HL-60/S4 treated with retinoic acid at 250 ng/mL for 4 days and 3 days (cell line): Measurements from ENCODE around the gene TMEM156.
"Not testable (repeated sequence)": the region's sequence is repeated elsewhere in the genome, so short reads cannot be mapped to it uniquely, and the experiment has no call there.

Experiments used
- in situ Hi-C: fragments of 300-500 bp; cut with MboI; formaldehyde crosslinking; loops from 2 replicates; pipeline ENCODE4 v1.7.0; 2022; ENCODE audit warnings: low sequenced_read_pairs

Gene TMEM156

DNA sequence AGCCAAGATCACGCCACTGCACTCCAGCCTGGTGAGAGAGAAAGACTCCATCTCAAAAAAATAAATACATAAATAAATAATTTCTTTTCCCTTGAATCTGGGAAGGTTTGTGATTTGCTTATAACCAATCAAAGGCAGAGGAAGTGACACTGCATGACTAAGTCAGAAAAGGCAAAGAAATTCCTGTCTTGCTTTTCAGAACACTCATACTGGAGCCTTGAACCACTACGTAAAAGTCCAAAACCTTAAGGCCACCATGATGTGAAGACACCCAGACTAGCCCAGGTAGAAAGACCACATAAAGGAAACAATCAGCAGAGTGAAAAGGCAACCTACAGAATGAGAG, 36.6 kb downstream of the TMEM156 start:
- in situ Hi-C loops = no loop called here

DNA sequence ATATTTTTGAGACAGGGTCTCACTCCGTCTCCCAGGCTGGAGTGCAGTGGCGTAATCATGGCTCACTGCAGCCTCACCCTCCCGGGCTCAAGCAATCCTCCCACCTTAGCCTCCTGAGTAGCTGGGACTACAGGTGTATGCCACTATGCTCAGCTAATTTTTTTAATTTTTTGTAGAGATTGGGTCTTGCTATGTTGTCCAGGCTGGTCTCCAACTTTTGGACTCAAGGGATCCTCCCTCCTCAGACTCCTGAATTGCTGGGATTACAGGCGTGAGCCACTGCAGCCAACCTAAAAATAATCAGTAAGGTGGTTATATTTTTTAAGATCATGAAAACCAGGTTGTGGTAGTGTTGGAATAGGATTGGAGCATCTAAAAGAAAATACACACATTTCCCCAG, 38.1 kb downstream of the TMEM156 start:
- in situ Hi-C loops = no loop called here

DNA sequence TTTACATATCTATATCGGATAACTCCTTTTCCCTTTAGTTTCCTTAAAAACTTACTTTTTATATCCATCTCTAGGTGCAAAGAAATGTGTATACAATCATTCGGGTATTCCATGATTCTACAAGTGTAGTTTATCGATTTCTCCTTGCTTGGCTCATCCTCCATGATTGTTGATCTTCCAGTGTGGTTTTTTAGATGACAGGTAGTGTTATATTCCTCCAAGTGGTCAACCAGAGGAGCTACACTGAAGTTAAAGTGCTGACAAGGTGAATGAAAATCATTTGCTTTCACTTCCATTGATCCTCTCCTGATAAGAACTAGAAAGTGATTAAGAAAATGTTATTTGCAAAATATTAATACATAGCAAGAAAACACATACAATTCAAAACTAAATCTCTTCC, 38.5 kb downstream of the TMEM156 start:
- in situ Hi-C loops = no loop called here

DNA sequence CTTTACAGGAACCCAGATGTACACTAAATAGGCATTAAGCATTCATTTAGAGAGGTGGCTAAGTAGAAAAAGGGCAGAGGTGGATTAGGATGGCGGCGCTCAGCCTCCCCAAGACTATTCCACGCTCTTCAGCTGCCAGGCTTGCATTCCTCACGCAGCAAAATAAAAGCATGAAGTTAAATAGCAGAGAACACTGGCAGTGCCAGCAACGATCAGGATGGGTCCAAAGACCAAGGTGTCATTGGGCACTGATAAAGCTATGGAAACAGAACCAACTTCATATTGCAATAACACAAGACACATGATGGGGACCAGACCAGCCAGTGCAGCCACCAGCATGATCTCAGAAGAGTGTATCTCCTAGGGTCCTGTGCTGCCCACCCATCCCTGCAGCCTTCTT, 42.0 kb downstream of the TMEM156 start:
- in situ Hi-C loops = no loop called here

DNA sequence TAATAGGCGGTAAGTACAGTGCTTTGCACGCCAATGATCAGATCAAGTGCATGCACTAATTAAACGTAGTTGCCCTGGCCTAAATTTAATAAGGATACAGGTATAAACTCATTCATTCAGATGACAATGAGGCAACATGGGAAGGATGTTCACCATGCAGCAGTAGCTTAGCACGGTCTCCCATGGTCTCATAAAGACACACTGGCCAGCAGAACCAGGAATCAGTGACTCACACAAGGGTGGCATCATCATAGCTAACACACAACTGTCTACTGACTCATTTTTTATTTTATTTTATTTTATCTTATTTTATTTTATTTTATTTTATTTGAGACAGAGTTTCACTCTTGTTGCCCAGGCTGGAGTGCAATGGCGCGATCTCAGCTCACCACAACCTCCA, 42.7 kb downstream of the TMEM156 start:
- in situ Hi-C loops = no loop called here

DNA sequence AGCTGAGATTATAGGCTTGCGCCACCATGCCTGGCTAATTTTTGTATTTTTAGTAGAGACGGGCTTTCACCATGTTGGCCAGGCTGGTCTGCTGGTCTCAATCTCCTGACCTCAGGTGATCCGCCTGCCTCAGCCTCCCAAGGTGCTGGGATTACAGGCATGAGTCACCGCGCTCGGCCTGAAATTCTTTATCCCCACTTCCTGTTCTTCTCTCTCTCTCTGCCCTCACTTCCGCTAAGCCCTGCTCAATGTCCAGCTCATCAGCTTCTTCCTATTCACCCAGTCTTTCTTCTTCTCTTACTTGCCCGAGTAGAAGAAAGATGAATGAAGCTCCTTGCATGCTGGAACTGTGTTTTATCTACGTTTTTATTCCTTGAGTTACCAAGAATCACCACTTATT, 43.9 kb downstream of the TMEM156 start:
- in situ Hi-C loops = not testable (repeated sequence)

DNA sequence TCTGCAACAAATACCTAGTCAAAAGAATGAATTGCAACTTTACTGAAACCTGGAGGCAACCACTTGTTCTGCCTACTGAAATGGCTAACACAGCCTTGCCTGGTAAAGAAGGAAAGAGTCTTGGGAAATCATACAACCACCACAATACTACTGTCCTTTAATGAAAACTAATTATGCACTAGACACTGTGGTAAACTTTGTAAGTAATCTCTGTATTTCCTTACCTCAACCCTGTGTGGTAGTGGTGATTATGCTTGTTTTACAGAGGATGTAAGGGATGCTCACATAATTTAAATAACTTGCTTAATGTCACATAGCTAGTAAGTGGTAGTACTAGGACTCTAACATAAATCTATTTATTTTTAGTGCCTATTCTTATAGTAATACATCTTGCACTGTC, 44.7 kb downstream of the TMEM156 start:
- in situ Hi-C loops = no loop called here

DNA sequence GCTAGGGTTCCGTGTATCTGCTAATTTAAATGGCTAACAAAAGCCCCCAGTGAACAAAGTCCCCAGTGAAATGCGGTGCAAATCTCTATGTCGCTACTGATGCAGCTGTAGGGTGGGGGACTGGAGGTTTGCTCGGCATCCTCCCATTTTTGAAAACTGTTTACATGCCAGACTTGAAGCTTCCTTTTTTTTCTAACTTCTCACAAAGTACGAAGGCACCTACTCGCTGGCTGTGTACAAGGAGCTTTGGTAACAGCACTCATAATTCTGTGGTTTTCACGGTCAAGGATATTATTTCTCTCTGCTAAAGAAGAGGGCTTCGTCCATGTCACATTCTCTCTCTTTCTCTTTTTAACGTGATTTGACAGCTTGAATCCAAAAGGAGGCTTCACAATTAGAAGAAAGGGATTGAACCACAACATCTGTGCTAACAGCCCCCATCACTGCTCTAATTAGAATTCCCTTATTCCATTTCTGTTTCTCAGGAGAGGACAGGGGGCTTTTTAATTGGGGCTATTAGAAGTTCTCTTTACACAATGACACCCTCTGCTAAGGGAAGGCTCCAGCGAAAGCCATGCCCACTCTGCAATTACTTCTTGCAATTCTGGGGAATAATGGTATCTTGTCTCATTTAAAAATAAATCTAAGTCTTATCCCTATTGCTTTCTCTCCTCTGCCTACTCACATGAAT, 46.7 kb downstream of the TMEM156 start:
- in situ Hi-C loops = no loop called here

DNA sequence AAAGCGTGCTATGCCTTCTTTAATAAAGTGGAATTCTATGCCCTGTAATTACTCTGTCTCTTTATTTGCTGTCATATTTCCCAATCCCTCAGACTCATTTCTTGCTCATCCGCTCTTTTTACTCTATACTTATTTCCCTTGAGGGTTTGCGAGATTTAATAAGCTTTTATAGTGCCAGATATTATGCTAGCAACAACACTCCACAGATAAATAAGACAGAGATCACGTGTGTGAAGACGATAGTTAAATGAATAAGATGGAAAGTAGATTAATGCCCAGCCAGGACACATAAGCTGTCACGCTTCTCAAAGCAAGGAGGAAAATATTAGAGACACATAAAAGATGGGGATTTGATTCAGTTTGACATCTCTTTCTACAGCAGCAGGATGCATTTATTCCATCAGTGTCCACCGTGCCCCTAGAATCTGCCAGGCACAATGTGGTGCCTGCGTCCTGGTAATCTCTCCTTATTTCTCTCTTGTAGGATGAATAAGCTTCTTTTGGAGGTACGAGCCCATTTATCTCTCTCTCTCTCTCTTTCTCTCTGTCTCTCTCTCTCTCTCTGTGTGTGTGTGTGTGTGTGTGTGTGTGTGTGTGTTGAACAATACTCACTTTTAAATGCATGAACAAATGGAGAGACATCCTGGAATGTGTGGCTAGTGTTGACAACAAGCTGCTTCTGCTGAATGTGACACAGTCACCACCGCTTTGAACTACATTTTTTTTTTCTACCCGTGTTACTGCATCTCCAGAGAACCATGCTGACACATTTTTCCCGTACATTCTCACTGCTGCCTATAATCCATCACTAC, 48.2 kb downstream of the TMEM156 start:
- in situ Hi-C loops = no loop called here

DNA sequence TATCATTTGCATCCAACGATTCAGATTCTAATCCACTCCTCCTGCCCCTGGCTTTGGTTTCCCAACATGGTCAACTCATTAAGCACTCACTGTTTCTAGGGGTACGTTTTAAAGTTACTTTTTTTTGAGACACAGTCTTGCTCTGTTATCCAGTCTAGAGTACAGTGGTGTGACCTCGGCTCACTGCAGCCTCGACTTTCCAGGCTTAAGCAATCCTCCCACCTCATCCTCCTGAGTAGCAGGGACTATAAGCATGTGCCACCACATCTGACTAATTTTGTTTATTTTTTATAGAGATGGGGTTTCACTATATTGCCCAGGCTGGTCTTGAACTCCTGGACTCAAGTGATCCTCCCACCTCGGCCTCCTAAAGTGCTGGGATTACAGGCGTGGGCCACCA, 48.9 kb downstream of the TMEM156 start:
- in situ Hi-C loops = no loop called here

DNA sequence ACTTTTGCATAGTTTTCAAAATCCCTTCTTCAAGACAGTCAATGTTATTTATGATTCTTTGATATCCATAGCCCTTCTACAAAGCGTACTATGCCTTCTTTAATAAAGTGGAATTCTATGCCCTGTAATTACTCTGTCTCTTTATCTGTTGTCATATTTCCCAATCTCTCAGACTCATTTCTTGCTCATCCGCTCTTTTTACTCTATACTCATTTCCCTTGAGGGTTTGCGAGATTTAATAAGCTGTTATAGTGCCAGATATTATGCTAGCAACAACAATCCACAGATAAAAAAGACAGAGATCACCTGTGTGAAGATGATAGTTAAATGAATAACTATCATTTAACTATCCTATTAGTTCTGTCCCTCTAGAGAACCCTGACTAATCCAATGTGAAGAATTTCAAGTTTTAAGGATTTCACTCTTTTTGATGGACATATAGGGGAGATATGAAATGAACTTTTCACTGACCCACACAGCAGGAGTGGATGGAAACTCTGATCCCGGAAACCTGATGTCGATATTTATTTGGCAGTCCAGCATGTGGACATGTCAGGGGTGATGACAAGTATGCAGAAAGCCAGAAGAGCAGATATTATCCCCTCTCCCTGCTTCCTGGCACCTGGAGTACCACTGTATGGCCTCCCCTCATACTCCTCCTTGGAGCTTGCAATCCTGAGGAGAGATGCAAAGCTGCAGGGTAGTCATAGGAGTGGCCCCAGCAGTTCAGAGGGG, 49.7 kb downstream of the TMEM156 start:
- in situ Hi-C loops = no loop called here

DNA sequence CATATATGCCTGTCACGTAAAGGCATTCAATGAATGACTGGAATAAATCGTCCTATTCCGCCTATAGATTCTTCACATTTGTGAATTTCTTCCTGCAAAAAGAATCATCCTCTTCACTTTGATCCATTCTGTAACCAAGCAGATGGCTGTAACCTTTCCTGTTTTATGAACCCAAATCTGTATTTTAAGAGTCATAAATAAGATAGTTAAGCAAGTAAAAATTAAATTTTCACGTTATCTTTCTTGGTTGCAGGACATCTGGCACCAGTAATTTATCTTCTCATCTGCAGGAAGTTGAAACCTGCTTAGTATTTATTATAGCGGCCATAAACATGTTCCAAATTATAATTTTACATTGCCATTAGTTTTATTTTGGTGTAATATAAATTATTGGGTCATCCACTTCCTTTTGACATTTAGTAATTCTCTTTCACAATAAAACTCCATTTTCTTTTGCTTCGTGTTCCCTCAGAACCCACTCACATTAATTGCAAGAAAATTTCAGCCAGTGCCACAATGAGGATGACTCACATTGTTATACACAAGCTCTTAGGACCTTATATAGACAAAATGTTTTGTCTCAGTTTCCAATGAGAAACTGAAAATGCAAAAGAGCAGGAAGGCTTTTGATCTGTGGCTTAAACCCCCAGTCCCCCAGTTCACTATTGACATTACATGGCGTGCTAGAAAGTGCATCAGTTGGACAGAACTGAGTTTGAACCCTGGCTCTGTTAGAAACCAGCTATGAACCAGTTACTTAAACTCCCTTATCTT, 51.1 kb downstream of the TMEM156 start:
- in situ Hi-C loops = no loop called here

DNA sequence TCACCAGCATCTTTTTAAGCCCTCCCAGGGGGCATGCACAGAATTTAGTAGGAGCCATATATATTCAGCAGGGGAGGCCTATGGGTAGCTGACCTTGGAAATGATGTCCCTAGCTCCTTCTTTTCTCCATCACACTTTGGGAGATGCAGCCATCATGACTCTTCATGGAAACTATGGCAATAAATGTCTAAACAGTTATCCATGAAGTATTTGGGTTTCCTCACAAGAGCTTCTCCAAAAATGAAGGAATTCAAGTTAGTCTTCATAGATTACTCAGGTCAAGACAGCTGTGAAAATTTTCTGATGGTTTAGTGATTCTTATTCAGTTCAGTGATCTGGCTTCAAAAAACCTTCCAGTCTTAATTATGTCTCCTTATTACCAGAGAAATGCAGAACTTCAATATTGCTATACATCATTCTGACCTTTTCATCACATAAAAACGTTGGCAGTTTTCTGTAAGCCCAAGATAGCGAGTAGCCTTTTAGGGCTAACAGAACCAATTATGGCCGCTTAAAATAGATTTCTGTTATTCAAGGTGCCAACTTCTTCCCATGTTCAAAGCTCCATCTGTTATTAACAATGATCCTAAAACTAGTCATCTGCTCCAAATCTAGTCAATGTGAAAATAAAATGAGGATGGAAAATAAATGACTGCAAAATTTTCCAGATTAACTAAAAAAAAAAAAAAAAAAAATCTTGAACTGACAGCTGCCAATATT, 52.5 kb downstream of the TMEM156 start:
- in situ Hi-C loops = no loop called here

DNA sequence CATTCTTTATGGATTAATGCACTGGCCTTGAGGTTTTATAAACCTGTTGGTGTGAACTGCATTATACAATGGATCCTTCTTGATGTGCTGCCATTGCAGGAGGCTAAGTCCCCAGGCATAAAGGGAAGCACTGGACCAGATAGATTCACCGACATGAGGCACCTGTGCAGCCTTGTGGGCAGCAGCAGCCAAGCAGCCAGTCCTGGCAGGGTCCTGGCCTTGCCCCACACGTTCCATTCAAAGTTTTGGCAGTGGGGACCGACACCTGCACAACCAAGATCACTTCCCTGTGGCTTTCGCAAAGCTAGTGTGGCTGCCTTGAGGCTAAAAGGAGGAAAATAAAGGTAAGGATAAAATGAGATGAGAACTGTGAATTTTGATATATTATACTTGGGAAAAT, 53.1 kb downstream of the TMEM156 start:
- in situ Hi-C loops = no loop called here

DNA sequence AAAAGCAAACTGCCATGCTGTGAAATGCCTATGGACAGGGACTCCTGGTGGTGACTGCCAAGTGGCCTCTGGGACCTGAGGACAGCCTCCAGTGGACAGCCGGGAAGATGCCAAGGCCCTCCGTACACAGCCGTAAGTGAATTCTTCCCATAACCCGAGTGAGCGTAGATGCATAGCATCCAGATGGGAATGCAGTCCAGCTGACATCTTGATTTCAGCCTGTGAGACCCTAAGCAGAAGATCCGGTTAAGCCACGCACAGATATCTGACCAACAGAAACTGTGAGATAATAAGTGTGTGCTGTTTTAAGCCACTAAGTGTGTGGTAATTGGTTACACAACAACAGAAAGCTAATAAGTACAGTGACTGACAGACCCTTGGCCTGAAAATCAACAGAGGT, 55.9 kb downstream of the TMEM156 start:
- in situ Hi-C loops = no loop called here

DNA sequence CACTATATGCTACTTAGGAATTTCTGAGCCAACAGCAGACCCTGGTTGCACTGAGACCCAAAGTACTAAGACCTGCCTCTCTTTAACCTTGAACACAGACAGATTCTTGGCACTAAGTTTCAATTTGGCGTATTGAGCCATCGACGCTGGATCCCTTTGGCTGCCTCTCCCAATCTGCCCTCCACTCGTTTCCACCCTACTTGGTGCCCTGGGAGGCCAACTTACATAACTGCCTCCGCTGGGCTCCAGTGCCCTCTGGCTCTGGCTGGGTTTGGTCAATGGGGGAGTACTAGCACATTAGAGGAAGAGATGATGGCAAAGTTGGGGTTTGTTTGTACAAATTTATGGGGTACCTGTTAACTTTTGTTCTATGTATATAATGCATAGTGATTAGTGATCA, 63.5 kb downstream of the TMEM156 start:
- in situ Hi-C loops = no loop called here

DNA sequence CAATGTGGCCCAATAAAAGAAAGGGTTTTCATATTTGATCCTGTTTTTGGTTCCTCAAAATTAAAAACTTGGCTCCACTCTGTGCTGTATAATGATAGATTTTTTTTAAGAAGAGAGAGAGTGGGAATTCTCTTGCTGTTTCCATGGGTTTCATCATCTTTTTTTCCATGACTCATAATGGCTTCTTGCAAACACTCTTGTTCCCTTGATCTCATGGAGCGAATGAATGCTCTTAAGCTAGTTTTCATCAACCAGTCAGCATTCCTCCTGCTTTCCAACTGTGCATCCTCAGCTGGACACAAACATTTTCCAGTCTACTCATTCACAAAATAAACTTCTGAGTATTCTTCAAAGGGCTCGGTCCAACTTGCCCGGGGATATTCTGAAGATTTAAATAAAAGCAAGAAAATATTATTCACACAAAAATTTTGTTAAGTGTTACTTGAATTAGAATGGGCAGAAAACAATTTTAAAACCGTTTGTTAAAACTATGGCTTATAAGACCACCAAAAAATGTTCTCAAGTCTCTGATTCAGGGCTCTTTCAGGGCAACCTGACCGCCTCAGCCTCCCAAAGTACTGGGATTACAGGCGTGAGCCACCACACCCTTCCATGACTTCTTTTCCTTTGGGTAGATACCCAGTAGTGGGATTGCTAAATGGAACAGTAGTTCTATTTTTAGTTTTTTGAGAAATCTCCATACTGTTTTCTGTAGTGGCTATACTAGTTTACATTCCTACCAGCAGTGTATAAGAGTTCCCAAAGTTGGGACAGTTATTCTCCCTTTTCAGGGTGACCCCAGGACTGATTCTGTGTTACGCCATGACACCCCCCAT, 64.7 kb downstream of the TMEM156 start:
- in situ Hi-C loops = no loop called here

DNA sequence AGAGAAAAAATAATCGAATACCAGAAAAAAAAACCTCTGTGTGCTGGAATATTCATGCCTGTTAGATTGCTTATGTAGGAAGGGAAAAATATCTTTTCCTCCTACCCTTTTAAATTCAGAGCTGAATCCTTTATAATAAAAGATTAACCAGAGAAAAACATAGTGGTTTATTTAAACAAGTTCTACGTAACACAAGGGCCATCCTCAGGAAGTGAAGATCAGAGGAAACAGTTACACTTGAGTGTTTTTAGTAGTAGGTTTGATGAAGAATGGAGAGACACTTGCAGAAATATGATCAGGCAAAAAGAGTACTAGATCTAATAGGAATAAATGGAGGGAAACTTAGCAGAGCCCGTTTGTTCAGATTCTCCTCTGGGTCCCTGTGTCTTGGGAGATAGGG, 66.3 kb downstream of the TMEM156 start:
- in situ Hi-C loops = no loop called here

DNA sequence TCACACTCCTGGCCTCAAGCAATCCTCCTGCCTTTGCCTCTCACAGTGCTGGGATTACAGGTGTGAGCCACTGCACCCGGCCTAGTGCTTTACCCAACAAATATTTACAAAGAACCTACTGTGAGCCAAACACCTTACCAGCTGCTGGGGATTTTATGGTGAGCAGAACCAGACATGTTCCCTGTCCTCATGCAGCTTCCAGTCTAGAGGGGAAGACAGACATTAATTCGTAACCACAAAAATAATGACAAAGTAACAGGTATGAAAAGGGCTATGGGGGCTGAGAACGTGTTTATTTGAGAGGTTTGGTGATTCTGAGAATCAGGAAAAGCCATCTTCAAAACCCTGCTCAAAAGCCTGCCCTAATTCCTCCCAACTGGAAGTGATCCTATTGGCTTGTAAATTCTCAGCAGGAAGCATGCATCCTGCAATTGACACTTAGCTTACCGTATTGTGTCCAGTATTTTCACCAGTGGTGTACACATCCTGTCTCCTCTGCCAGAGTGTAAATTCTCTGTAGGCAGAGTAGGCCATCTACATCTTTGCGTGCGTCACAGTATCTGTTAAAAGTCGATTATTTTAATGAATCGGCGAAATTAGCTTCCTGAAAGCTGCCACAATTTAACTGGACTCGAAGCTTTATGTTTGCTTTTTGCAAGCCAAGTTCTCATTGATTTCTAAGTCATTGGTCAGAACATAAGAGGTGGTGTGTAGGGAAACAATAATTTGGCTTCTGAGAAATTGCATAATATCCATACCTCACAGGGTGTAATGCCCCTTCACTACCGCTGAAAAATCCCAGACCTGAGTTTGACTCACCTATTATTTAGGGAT, 67.0 kb downstream of the TMEM156 start:
- in situ Hi-C loops = no loop called here
